Left kidney (tissue), 2 donors: ENCODE measurements around the gene CCT8L2. TPM values are rescaled to one million over a fixed set of nuclear protein-coding genes. Genes with fewer than 3 reads are reported as not detected.
"Not testable (repeated sequence)": the region's sequence is repeated elsewhere in the genome, so short reads cannot be mapped to it uniquely, and the experiment has no call there.

Experiments
- DNase-seq: peaks from one replicate; pipeline ENCODE4 v3.0.0-alpha.2; 2013
- polyA plus RNA-seq: library from polyadenylated mRNA; unstranded; fragments of 120-200 nt; gene quantifications from one replicate; pipeline ENCODE4 v1.2.1, GENCODE V29; 2013; ENCODE audit not compliant: insufficient read length

CCT8L2 gene
- polyA plus RNA-seq, 1 donor = not detected

DNA sequence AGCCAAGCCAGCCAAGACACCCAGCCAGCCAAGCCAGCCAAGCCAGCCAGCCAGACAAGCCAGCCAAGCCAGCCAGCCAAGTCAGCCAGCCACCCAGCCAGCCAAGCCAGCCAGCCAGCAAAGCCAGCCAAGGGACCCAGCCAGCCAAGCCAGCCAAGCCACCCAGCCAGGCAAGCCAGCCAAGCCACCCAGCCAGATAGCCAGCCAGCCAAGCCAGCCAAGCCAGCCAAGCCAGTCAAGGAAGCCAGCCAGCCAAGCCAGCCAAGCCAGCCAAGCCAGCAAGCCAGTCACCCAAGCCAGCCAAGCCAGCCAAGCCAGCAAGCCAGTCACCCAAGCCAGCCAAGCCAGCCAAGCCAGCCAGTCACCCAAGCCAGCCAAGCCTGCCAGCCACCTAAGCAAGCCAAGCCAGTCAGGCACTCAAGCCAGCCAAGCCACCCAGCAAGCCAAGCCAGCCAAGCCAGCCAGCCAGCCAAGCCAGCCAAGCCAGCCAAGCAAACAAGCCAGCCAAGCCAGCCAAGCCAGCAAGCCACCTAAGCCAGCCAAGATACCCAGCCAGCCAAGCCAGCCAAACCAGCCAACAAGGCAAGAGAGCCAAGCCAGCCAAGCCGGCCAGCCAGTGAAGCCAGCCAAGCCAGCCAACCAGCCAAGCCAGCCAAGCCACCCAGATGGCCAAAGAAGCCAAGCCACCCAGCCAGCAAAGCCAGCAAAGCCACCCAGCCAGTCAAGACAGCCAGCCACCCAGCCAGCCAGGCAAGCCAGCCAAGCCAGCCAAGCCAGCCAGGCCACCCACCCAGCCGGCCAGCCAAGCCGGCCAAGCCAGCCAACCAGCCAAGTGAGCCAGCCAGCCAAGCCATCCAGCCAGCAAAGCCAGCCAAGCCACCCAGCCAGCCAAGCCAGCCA is 33.3 kb downstream of the CCT8L2 start:
- no peak for DNase-seq

DNA sequence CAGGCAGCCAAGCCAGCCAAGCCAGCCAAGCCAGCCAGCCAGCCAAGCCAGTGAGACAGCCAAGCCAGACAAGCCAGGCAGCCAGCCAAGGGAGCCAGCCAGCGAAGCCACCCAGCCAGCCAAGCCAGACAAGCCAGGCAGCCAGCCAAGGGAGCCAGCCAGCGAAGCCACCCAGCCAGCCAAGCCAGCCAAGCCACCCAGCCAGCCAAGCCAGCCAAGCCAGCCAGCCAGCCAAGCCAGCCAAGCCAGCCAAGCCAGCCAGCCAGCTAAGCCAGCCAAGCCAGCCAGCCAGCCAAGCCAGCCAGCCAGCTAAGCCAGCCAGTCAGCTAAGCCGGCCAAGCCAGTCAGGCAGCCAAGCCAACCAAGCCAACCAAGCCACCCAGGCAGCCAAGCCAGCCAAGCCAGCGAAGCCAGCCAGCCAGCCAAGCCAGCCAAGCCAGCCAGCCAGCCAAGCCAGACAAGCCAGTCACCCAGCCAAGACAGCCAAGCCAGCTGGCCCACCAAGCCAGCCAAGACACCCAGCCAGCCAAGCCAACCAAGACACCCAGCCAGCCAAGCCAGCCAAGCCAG is 34.1 kb downstream of the CCT8L2 start:
- not testable (repeated sequence) for DNase-seq

DNA sequence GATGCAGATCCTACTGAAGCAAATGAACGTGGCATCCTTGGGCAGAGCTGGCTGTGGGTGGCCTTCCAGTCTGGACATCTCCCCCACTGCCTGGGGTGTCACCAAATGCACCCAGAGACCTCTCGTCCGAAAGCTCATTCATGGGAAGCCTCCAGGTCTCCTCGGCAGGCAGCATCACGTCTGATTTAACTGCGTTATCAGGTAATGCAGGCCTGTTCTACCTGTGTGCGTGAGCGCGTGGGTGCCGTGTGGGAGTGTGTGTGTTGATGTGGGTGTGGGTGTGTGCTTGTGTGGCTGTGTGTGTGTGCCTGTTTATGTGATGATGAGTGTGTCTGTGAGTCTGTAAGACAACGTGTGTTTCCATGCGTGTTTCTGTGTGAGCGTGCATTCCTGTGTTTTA is 35.1 kb downstream of the CCT8L2 start:
- not testable (repeated sequence) for DNase-seq

DNA sequence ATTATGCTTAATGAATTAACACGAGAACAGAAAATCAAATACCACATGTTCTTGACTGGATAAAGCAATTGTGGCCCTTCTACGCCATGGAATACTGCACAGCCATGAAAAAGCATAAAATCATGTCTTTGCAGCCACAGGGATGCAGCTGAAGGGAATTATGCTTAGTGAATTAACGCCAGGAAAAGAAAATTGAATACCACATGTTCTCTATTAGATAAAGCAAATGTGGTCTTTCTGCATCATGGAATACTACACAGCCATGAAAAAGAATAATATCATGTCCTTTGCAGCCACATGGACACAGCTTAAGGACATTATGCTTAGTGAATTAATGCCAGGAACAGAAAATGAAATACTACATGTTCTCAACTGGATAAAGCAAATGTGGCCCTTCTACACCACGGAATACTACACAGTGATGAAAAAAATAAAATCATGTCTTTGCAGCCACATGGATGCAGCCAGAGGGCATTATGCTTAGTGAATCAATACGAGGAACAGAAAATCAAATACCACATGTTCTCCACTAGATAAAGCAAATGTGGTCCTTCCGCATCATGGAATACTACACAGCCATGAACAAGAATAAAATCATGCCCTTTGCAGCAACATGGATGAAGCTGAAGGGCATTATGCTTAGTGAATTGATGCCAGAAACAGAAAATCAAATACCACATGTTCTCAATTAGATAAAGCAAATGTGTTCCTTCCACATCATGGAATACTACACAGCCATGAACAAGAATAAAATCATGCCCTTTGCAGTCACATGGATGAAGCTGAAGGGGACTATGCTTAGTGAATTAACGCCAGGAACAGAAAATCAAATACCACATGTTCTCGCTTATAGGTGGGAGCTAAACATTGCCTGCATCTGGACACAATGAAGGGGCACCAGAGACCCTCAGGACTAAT is 37.3 kb downstream of the CCT8L2 start:
- DNase-seq = not testable (repeated sequence)

DNA sequence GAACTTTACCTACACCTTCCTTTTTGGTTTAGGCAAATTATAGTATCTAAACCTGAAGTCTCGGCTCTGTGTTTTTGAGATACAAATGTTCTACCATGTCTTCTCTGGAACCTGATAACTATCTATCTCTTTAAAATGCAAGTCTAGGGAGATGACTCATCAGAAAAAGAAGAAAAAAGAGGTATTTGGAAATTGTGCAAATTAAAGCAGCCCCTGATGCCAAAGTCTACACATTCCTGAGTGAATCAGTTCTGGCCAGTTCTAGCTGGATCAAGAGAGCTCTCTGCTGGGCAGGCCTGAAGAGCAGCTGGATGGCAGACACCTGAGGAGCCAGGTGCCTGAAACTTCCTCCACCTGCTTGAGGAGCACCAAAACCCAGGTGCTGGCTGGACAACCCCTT is 49.3 kb downstream of the CCT8L2 start:
- not testable (repeated sequence) for DNase-seq

Other genes with a start within 250 kb of the CCT8L2 start
- gene XKR3, start 232.6 kb upstream of the CCT8L2 start, polyA plus RNA-seq = not detected